ENCODE data around the gene GFER.

The GFER gene

GRCh38 chr16:1980030-1980769 lies 3.8 kb upstream of the GFER start:
- ATAC-seq (ENCODE audit: insufficient read depth, low read depth) (no peak), DNase-seq (no peak)
- Histone ChIP-seq H3K36me3 (ENCODE audit: insufficient read depth, low read length) (peaks cover 45% of the 10 kb centered on the region), H3K79me2 (ENCODE audit: insufficient read depth, low read length) (peaks cover 17% of the 10 kb centered on the region), H2AFZ (ENCODE audit: low read depth, low read length) (no peak overlapping the region), H3K9me3 (ENCODE audit: insufficient read depth, low read length, severe bottlenecking) (no peaks in the 10 kb centered on the region), H3K9ac (ENCODE audit: low read depth, low read length) (no peak overlapping the region), H3K4me3 (ENCODE audit: low read depth in 1 of 2, low read length in 2 of 2) (no peak overlapping the region), H3K4me1 (ENCODE audit: insufficient read depth, low read length) (peaks cover 20% of the 10 kb centered on the region), H3K4me2 (ENCODE audit: insufficient read depth, low read length) (no peak overlapping the region), H3K27ac (ENCODE audit: low read length) (no peak overlapping the region), H3K27me3 (ENCODE audit: insufficient read depth, low read length, poor library complexity) (peaks cover 14% of the 10 kb centered on the region), H4K20me1 (ENCODE audit: insufficient read depth, low read length) (peaks cover 8% of the 10 kb centered on the region; the same call in 1 of the 2 replicates)
- no peak for TF ChIP-seq EZH2 (IDR thresholded peaks at IDR 0.05; ENCODE audit: borderline replicate concordance, low read depth, low read length, severe bottlenecking)
- TF ChIP-seq CTCF (IDR thresholded peaks at IDR 0.05; ENCODE audit: borderline replicate concordance, extremely low read depth, low read length, poor library complexity, severe bottlenecking): no peak

GRCh38 chr16:1980770-1981087 lies 3.3 kb upstream of the GFER start:
- ATAC-seq (ENCODE audit: insufficient read depth, low read depth) (no peak), DNase-seq (no peak)
- Histone ChIP-seq H3K27ac (ENCODE audit: low read length) (no peak overlapping the region), H3K79me2 (ENCODE audit: insufficient read depth, low read length) (peaks cover 18% of the 10 kb centered on the region), H2AFZ (ENCODE audit: low read depth, low read length) (no peak overlapping the region), H3K4me1 (ENCODE audit: insufficient read depth, low read length) (peaks cover 24% of the 10 kb centered on the region), H4K20me1 (ENCODE audit: insufficient read depth, low read length) (peaks cover 6% of the 10 kb centered on the region; the same call in 1 of the 2 replicates), H3K9me3 (ENCODE audit: insufficient read depth, low read length, severe bottlenecking) (no peaks in the 10 kb centered on the region), H3K9ac (ENCODE audit: low read depth, low read length) (no peak overlapping the region), H3K4me3 (ENCODE audit: low read depth in 1 of 2, low read length in 2 of 2) (no peak overlapping the region), H3K27me3 (ENCODE audit: insufficient read depth, low read length, poor library complexity) (peaks cover 14% of the 10 kb centered on the region), H3K36me3 (ENCODE audit: insufficient read depth, low read length) (peaks cover 43% of the 10 kb centered on the region), H3K4me2 (ENCODE audit: insufficient read depth, low read length) (no peak overlapping the region)
- TF ChIP-seq CTCF (IDR thresholded peaks at IDR 0.05; ENCODE audit: borderline replicate concordance, extremely low read depth, low read length, poor library complexity, severe bottlenecking): no peak
- no peak for TF ChIP-seq EZH2 (IDR thresholded peaks at IDR 0.05; ENCODE audit: borderline replicate concordance, low read depth, low read length, severe bottlenecking)

- ATAC-seq (ENCODE audit: insufficient read depth, low read depth) (no peak), DNase-seq (no peak)
- Histone ChIP-seq H3K27me3 (ENCODE audit: insufficient read depth, low read length, poor library complexity) (peaks cover 14% of the 10 kb centered on the region), H2AFZ (ENCODE audit: low read depth, low read length) (no peak within 1 kb of the TSS), H3K4me1 (ENCODE audit: insufficient read depth, low read length) (peaks cover 24% of the 10 kb centered on the region), H3K36me3 (ENCODE audit: insufficient read depth, low read length) (peaks cover 43% of the 10 kb centered on the region), H3K79me2 (ENCODE audit: insufficient read depth, low read length) (peaks cover 18% of the 10 kb centered on the region), H3K9ac (ENCODE audit: low read depth, low read length) (no peak within 1 kb of the TSS), H3K9me3 (ENCODE audit: insufficient read depth, low read length, severe bottlenecking) (no peaks in the 10 kb centered on the region), H3K4me2 (ENCODE audit: insufficient read depth, low read length) (no peak within 1 kb of the TSS), H3K4me3 (ENCODE audit: low read depth in 1 of 2, low read length in 2 of 2) (no peak within 1 kb of the TSS), H4K20me1 (ENCODE audit: insufficient read depth, low read length) (peaks cover 4% of the 10 kb centered on the region; the same call in 1 of the 2 replicates), H3K27ac (ENCODE audit: low read length) (no peak within 1 kb of the TSS)
- TF ChIP-seq EZH2 (IDR thresholded peaks at IDR 0.05; ENCODE audit: borderline replicate concordance, low read depth, low read length, severe bottlenecking) (no peak), CTCF (IDR thresholded peaks at IDR 0.05; ENCODE audit: borderline replicate concordance, extremely low read depth, low read length, poor library complexity, severe bottlenecking) (no peak)
Observed at GRCh38 chr16:1981398-1981836, 2.6 kb upstream of the GFER start, which contains the start of gene NOXO1. Gene NOXO1 (minus strand): TSS chr16:1981469. CDS start chr16:1981179, 290 bp downstream.

Measured in DND-41 (cell line).